GM06990 (cell line): ENCODE data around the gene SAMD8.

Experiments
- DNase-seq: peaks from one replicate; pipeline ENCODE4 v3.0.0-alpha.2; 2011; ENCODE audit not compliant: insufficient read length; ENCODE audit errors: extremely low read depth
- H3K27me3 ChIP-seq: replicated peaks from 2 replicates; pipeline ENCODE4 v1.6.0; 2011; ENCODE audit warnings: low read length; ENCODE audit not compliant: control insufficient read depth, insufficient read depth
- H3K36me3 ChIP-seq: 2 replicates; pipeline ENCODE4 v1.5.1; 2011; ENCODE audit warnings: low read length; ENCODE audit not compliant: control insufficient read depth, insufficient read depth
- H3K4me3 ChIP-seq: replicated peaks from 2 replicates; pipeline ENCODE4 v1.5.1; 2011; ENCODE audit warnings: low read depth, mild to moderate bottlenecking, control low read depth, low read length
- CTCF ChIP-seq: IDR thresholded peaks from 2 replicates; pipeline ENCODE4 v1.5.1; 2011; ENCODE audit warnings: low read length, control low read depth, mild to moderate bottlenecking, inconsistent platforms; ENCODE audit not compliant: insufficient read depth, poor library complexity, severe bottlenecking

SAMD8 gene

DNA sequence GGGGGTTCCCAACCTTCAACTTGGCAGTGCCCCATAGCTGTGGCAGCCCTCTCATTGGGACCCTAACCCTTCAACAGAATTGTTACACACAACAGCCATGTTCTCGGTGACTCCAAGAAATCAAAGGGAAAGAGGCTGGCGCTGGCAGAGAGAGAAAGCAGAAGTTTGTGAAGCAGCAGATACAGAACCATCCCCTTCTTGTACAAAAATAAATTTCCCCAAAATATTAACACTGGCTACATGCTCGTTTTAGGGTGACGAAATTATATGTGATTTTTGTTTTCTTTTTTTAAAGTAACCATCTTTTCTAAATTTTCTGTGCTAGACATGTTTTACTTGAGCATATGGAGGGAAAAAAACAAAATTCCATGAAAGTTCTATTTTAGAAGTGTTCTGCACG is 45.2 kb upstream of the SAMD8 start:
- Histone ChIP-seq H3K36me3 (no peaks in the 10 kb centered on the region), H3K27me3 (no peaks in the 10 kb centered on the region), H3K4me3 (no peak overlapping the region)
- no peak for TF ChIP-seq CTCF
- no peak for DNase-seq

DNA sequence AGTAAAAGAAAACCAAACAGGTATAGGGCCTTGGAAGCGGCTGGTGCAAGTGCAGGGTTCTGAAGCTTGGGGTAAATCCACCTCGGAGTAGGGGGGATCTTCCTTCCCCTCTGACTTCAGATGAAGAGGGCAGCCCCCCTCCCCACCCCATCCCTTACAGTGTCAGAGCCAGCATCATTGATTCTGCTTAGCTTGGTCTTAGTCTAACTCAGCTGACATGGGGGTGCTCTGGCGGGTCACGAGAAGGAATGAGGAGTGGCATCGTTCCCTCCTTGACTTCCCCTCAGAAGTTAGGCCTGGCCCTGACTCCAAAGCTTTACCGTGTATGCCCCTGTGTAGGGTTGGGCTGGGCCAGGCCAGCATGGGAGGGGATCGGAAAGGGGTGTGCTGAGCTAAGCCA is 44.2 kb upstream of the SAMD8 start:
- H3K27me3 ChIP-seq, result no peaks in the 10 kb centered on the region
- H3K4me3 ChIP-seq, result no peak overlapping the region
- no peak for DNase-seq
- no peak for TF ChIP-seq CTCF
- no peaks in the 10 kb centered on the region for H3K36me3 ChIP-seq

GRCh38 chr10:75068523-75068922 is 42.9 kb upstream of the SAMD8 start:
- H3K4me3 ChIP-seq, result no peak overlapping the region
- no peaks in the 10 kb centered on the region for H3K36me3 ChIP-seq
- no peak for TF ChIP-seq CTCF
- no peak for DNase-seq
- no peaks in the 10 kb centered on the region for H3K27me3 ChIP-seq

GRCh38 chr10:75070476-75070875 is 41.0 kb upstream of the SAMD8 start:
- no peak for TF ChIP-seq CTCF
- no peaks in the 10 kb centered on the region for H3K27me3 ChIP-seq
- no peak overlapping the region for H3K4me3 ChIP-seq
- no peak for DNase-seq
- no peaks in the 10 kb centered on the region for H3K36me3 ChIP-seq

DNA sequence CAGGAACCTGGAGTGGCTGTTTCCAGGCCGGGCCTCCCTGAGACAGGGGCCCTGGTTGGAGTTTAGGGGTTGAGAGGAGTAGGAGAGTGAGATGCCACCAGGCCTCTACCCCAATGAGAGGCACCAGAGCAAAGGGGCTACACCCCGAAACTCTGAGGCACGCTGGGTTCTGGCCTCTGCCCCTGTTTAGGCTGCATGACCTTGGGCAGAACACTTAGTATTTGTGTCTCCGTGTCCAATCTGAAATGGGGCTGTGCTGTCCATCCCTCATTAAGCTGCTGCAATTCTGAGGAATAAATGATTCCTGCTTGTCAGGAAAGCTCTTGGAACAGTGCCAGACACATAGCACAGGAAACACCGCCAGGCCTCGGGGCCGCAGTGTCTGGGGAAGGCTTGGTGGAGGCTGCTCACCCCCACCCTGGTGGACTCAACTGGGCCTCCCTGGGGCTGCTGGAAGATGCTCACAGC is 40.5 kb upstream of the SAMD8 start:
- H3K4me3 ChIP-seq, result no peak overlapping the region
- TF ChIP-seq CTCF, result no peak
- no peak for DNase-seq

DNA sequence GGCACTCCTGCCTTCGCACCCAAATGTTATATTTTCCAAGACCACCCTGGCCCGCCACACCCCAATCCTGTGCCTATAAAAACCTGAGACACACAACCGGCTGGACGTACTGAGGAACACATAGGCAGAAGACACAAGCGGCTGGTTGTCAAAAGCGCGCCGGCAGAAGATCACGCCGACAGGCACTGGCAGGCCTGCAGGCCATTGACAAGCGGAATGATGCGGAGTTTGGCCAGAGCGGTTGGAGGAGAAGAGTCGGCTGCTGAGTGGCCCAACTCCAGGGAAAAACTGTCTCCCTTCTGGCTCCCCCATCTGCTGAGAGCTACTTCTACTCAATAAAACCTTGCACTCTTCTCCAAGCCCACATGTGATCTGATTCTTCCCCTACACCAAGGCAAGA is 39.7 kb upstream of the SAMD8 start:
- TF ChIP-seq CTCF, result no peak
- no peak for DNase-seq
- Histone ChIP-seq H3K4me3 (no peak overlapping the region), H3K27me3 (no peaks in the 10 kb centered on the region), H3K36me3 (no peaks in the 10 kb centered on the region)

More for the DNA sequence above, 40.5 kb upstream of the SAMD8 start:
- Histone ChIP-seq H3K27me3 (no peaks in the 10 kb centered on the region), H3K36me3 (no peaks in the 10 kb centered on the region)
